ENCODE data around the gene NDUFA5. TPM values are rescaled to one million over a fixed set of nuclear protein-coding genes. Genes with fewer than 3 reads are reported as not detected.
A peak's percentile ranks its signal among the peaks of the same experiment; 100 is the strongest.
"Not testable (repeated sequence)": the region's sequence is repeated elsewhere in the genome, so short reads cannot be mapped to it uniquely, and the experiment has no call there.

NDUFA5 gene
- total and polyA plus RNA-seq, 9 donors: 90.5 to 135 (median 114) TPM

- DNase-seq: no peak
- no peaks in the 10 kb centered on the region for H3K4me1 ChIP-seq (ENCODE audit: control insufficient read depth, insufficient read depth, low read length)
- no peaks in the 10 kb centered on the region for H3K9me3 ChIP-seq (replicated peaks; ENCODE audit: control insufficient read depth, low read depth, low read length)
- no peak overlapping the region for H3K27ac ChIP-seq (ENCODE audit: low read length)
- no peak overlapping the region for H3K4me3 ChIP-seq (ENCODE audit: low read length)
- no peaks in the 10 kb centered on the region for H3K27me3 ChIP-seq (ENCODE audit: control insufficient read depth, insufficient read depth, low read length)
- no peaks in the 10 kb centered on the region for H3K36me3 ChIP-seq (ENCODE audit: control insufficient read depth, insufficient read depth, low read length)
- WGBS (ENCODE audit: insufficient coverage): no CpG with 5 or more reads among the region's 2 CpGs
Measured at GRCh38 chr7:123569352-123570010, 11.9 kb upstream of the NDUFA5 start.

- H3K36me3 ChIP-seq (ENCODE audit: control insufficient read depth, insufficient read depth, low read length): no peaks in the 10 kb centered on the region
- H3K9me3 ChIP-seq (replicated peaks; ENCODE audit: control insufficient read depth, low read depth, low read length): no peaks in the 10 kb centered on the region
- H3K4me1 ChIP-seq (ENCODE audit: control insufficient read depth, insufficient read depth, low read length): no peaks in the 10 kb centered on the region
- H3K27me3 ChIP-seq (ENCODE audit: control insufficient read depth, insufficient read depth, low read length): no peaks in the 10 kb centered on the region
- DNase-seq: no peak
- H3K4me3 ChIP-seq (ENCODE audit: low read length): no peak overlapping the region
- H3K27ac ChIP-seq (ENCODE audit: low read length): no peak overlapping the region
Measured at GRCh38 chr7:123562121-123562520, 4.5 kb upstream of the NDUFA5 start.

- 20% methylated on average over 1 of the region's 4 CpGs for WGBS (ENCODE audit: insufficient coverage)
Measured at GRCh38 chr7:123558289-123558874, 764 bp upstream of the NDUFA5 start.

DNA sequence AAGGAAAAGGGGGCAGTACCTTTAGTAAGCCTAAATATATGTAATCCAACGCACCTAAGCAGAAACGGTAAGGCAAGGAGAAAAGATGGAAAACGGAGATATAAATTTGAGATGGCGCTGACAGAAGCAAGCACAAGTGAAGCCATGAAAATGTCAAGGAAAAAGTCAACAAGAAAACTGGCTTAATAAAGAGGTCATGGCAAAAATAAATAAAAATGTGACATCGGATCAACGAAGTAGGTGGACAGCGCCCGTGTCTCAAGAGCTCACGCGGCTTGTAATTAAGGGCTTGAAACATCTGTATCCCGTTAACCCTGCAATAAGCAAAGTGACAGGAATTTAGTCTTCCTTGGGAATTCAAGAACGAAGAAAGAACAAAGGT is 611 bp downstream of the NDUFA5 start:
- no peaks in the 10 kb centered on the region for H3K9me3 ChIP-seq (replicated peaks; ENCODE audit: control insufficient read depth, low read depth, low read length)
- peak overlapping the region; percentile 97 for H3K27ac ChIP-seq (ENCODE audit: low read length)
- H3K4me1 ChIP-seq (ENCODE audit: control insufficient read depth, insufficient read depth, low read length): peaks cover 4% of the 10 kb centered on the region
- peaks cover 6% of the 10 kb centered on the region for H3K36me3 ChIP-seq (ENCODE audit: control insufficient read depth, insufficient read depth, low read length)
- H3K4me3 ChIP-seq (ENCODE audit: low read length): peak overlapping the region; percentile 99
- WGBS (ENCODE audit: insufficient coverage): 0% methylated on average over 10 of the region's 12 CpGs
- DNase-seq: no peak
- no peaks in the 10 kb centered on the region for H3K27me3 ChIP-seq (ENCODE audit: control insufficient read depth, insufficient read depth, low read length)

More at GRCh38 chr7:123558289-123558874, 764 bp upstream of the NDUFA5 start:
- Histone ChIP-seq H3K36me3 (ENCODE audit: control insufficient read depth, insufficient read depth, low read length) (peaks cover under 1% of the 10 kb centered on the region), H3K4me1 (ENCODE audit: control insufficient read depth, insufficient read depth, low read length) (peaks cover 4% of the 10 kb centered on the region), H3K4me3 (ENCODE audit: low read length) (peak overlapping the region; percentile 99), H3K27me3 (ENCODE audit: control insufficient read depth, insufficient read depth, low read length) (no peaks in the 10 kb centered on the region), H3K9me3 (replicated peaks; ENCODE audit: control insufficient read depth, low read depth, low read length) (no peaks in the 10 kb centered on the region), H3K27ac (ENCODE audit: low read length) (peak overlapping the region; percentile 97)
- DNase-seq: no peak

DNA sequence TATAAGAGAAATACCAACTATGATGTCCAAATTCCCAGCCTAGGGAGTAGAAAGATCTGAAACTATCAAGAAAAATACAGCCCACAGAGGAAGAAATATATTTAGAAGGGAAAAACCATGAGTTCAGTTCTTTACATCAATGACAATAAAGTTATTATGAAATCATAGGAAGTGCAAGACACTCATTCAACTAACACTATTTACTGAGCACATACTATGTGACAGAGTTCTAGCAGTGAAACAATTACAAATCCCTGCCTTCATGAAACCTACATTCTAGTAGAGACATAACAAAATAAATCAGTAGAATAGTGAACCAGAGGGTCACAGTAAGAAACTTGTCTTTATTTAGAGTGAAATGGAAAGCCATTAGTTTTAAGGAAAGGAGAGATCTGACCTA is 2.1 kb downstream of the NDUFA5 start:
- Histone ChIP-seq H3K4me3 (ENCODE audit: low read length) (no peak overlapping the region), H3K36me3 (ENCODE audit: control insufficient read depth, insufficient read depth, low read length) (peaks cover 6% of the 10 kb centered on the region), H3K27me3 (ENCODE audit: control insufficient read depth, insufficient read depth, low read length) (no peaks in the 10 kb centered on the region), H3K27ac (ENCODE audit: low read length) (no peak overlapping the region), H3K9me3 (replicated peaks; ENCODE audit: control insufficient read depth, low read depth, low read length) (no peaks in the 10 kb centered on the region), H3K4me1 (ENCODE audit: control insufficient read depth, insufficient read depth, low read length) (peaks cover 4% of the 10 kb centered on the region)
- no peak for DNase-seq

GRCh38 chr7:123553159-123553558 is 4.5 kb downstream of the NDUFA5 start:
- H3K9me3 ChIP-seq (replicated peaks; ENCODE audit: control insufficient read depth, low read depth, low read length): no peaks in the 10 kb centered on the region
- H3K4me3 ChIP-seq (ENCODE audit: low read length): no peak overlapping the region
- H3K27ac ChIP-seq (ENCODE audit: low read length): no peak overlapping the region
- peaks cover 4% of the 10 kb centered on the region for H3K4me1 ChIP-seq (ENCODE audit: control insufficient read depth, insufficient read depth, low read length)
- H3K36me3 ChIP-seq (ENCODE audit: control insufficient read depth, insufficient read depth, low read length): peaks cover 8% of the 10 kb centered on the region
- no peak for DNase-seq
- H3K27me3 ChIP-seq (ENCODE audit: control insufficient read depth, insufficient read depth, low read length): no peaks in the 10 kb centered on the region
- WGBS (ENCODE audit: insufficient coverage): no CpG with 5 or more reads among the region's 3 CpGs

DNA sequence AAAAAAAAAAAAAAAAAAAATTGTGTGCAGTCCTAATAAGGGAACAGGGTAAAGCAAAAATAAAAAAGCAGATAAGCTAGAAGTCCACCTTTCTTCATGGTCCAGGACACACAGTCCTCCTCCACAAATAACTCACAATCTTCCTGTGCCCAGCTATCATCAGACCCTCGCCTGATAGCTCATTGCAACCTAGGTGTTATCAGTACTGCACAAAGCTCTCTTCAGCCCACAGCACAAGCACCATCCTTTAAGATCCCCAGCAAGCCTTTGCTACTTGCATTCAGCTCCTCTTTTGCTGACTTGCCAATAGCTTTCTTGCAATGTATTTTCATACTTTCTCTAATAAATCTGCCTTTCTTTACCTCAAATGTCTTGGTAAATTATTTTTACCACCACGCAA is 5.0 kb downstream of the NDUFA5 start:
- no peak for DNase-seq
- 100% methylated on average over 2 of the region's 2 CpGs for WGBS (ENCODE audit: insufficient coverage)
- H3K36me3 ChIP-seq (ENCODE audit: control insufficient read depth, insufficient read depth, low read length): peaks cover 8% of the 10 kb centered on the region

GRCh38 chr7:123552134-123552533 is 5.5 kb downstream of the NDUFA5 start:
- not testable (repeated sequence) for H3K9me3 ChIP-seq (replicated peaks; ENCODE audit: control insufficient read depth, low read depth, low read length); H3K4me3 ChIP-seq (ENCODE audit: low read length); H3K27me3 ChIP-seq (ENCODE audit: control insufficient read depth, insufficient read depth, low read length); H3K27ac ChIP-seq (ENCODE audit: low read length); H3K36me3 ChIP-seq (ENCODE audit: control insufficient read depth, insufficient read depth, low read length); H3K4me1 ChIP-seq (ENCODE audit: control insufficient read depth, insufficient read depth, low read length); DNase-seq

More for the DNA sequence above, 5.0 kb downstream of the NDUFA5 start:
- Histone ChIP-seq H3K27ac (ENCODE audit: low read length) (no peak overlapping the region), H3K4me1 (ENCODE audit: control insufficient read depth, insufficient read depth, low read length) (peaks cover 4% of the 10 kb centered on the region), H3K27me3 (ENCODE audit: control insufficient read depth, insufficient read depth, low read length) (no peaks in the 10 kb centered on the region), H3K4me3 (ENCODE audit: low read length) (no peak overlapping the region), H3K9me3 (replicated peaks; ENCODE audit: control insufficient read depth, low read depth, low read length) (no peaks in the 10 kb centered on the region)

- peaks cover 8% of the 10 kb centered on the region for H3K36me3 ChIP-seq (ENCODE audit: control insufficient read depth, insufficient read depth, low read length)
- no peak for DNase-seq
Measured at GRCh38 chr7:123548406-123548805, 9.2 kb downstream of the NDUFA5 start.

GRCh38 chr7:123539871-123540270 is 17.7 kb downstream of the NDUFA5 start:
- no CpG with 5 or more reads among the region's 1 CpG for WGBS (ENCODE audit: insufficient coverage)
- Histone ChIP-seq H3K9me3 (replicated peaks; ENCODE audit: control insufficient read depth, low read depth, low read length) (no peaks in the 10 kb centered on the region), H3K36me3 (ENCODE audit: control insufficient read depth, insufficient read depth, low read length) (no peaks in the 10 kb centered on the region), H3K27ac (ENCODE audit: low read length) (no peak overlapping the region), H3K4me1 (ENCODE audit: control insufficient read depth, insufficient read depth, low read length) (no peaks in the 10 kb centered on the region), H3K27me3 (ENCODE audit: control insufficient read depth, insufficient read depth, low read length) (no peaks in the 10 kb centered on the region), H3K4me3 (ENCODE audit: low read length) (no peak overlapping the region)
- no peak for DNase-seq

More at GRCh38 chr7:123548406-123548805, 9.2 kb downstream of the NDUFA5 start:
- Histone ChIP-seq H3K9me3 (replicated peaks; ENCODE audit: control insufficient read depth, low read depth, low read length) (no peaks in the 10 kb centered on the region), H3K27ac (ENCODE audit: low read length) (no peak overlapping the region), H3K4me3 (ENCODE audit: low read length) (no peak overlapping the region), H3K27me3 (ENCODE audit: control insufficient read depth, insufficient read depth, low read length) (no peaks in the 10 kb centered on the region), H3K4me1 (ENCODE audit: control insufficient read depth, insufficient read depth, low read length) (no peaks in the 10 kb centered on the region)
- no CpG with 5 or more reads among the region's 1 CpG for WGBS (ENCODE audit: insufficient coverage)

GRCh38 chr7:123538897-123539296 is 18.7 kb downstream of the NDUFA5 start:
- Histone ChIP-seq H3K9me3 (replicated peaks; ENCODE audit: control insufficient read depth, low read depth, low read length) (no peaks in the 10 kb centered on the region), H3K4me3 (ENCODE audit: low read length) (no peak overlapping the region), H3K27ac (ENCODE audit: low read length) (no peak overlapping the region), H3K36me3 (ENCODE audit: control insufficient read depth, insufficient read depth, low read length) (no peaks in the 10 kb centered on the region), H3K27me3 (ENCODE audit: control insufficient read depth, insufficient read depth, low read length) (peaks cover 3% of the 10 kb centered on the region), H3K4me1 (ENCODE audit: control insufficient read depth, insufficient read depth, low read length) (peaks cover 3% of the 10 kb centered on the region)
- no CpG with 5 or more reads among the region's 1 CpG for WGBS (ENCODE audit: insufficient coverage)
- DNase-seq: no peak

Data from muscle of leg (tissue), 11 donors.